ENCODE measurements around the gene RPS6KA6.

RPS6KA6 gene

GRCh38 chrX:84187533-84188319 is at the start of gene RPS6KA6:
Gene RPS6KA6 (minus strand): TSS chrX:84188199. CDS start chrX:84187899, 300 bp downstream.
- TF ChIP-seq, protein P1, sequence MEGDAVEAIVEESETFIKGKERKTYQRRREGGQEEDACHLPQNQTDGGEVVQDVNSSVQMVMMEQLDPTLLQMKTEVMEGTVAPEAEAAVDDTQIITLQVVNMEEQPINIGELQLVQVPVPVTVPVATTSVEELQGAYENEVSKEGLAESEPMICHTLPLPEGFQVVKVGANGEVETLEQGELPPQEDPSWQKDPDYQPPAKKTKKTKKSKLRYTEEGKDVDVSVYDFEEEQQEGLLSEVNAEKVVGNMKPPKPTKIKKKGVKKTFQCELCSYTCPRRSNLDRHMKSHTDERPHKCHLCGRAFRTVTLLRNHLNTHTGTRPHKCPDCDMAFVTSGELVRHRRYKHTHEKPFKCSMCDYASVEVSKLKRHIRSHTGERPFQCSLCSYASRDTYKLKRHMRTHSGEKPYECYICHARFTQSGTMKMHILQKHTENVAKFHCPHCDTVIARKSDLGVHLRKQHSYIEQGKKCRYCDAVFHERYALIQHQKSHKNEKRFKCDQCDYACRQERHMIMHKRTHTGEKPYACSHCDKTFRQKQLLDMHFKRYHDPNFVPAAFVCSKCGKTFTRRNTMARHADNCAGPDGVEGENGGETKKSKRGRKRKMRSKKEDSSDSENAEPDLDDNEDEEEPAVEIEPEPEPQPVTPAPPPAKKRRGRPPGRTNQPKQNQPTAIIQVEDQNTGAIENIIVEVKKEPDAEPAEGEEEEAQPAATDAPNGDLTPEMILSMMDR (conservative IDR thresholded peaks at IDR 0.05; ENCODE audit: low read length), result no peak
- DNase-seq (ENCODE audit: low read depth), result peak; percentile 12
- peak within 1 kb of the TSS; percentile 67 for H3K4me3 ChIP-seq (ENCODE audit: low read length)

DNA sequence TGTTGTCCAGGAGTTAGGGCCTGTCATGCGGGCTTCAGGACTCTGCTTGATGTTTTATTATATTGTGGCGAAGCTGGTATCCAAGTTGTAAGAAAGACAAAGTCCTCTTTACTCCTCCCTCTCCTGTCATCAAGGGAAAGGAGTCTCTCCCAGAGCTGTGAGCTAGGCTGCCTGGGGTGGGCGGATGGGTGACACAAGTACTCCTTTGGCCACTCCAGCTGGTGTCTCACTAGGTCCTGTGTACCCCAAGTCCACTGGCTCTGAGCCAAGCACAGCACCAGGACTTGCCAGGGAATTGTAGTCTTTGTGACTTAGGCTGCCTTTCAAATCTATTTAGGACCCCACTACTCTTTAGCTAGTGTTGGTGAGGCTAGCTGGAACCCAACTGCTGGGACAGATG is 36.7 kb upstream of the RPS6KA6 start:
- DNase-seq (ENCODE audit: low read depth), result no peak
- TF ChIP-seq, protein P1 (conservative IDR thresholded peaks at IDR 0.05; ENCODE audit: low read length), result no peak
- no peak overlapping the region for H3K4me3 ChIP-seq (ENCODE audit: low read length)

DNA sequence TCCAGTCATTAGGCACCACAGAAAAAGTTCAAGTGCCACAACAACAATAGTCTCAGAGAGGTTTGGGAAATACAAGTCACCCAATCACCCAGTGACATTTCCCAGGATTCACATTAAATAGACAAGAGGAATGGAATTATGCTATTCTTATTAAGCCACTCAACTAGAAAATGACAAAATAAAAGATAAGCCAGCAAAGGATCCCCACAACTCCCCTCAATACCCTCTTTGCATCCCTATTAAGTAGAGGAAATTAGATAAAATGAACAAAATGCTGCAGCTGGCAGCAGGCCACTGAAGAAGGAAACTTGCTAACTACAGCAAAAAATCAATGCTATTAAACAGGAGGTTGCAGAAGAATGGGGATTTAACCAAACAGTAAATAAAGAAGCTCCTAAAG is 35.3 kb upstream of the RPS6KA6 start:
- DNase-seq (ENCODE audit: low read depth), result no peak
- TF ChIP-seq, protein P1 (conservative IDR thresholded peaks at IDR 0.05; ENCODE audit: low read length), result no peak
- H3K4me3 ChIP-seq (ENCODE audit: low read length), result no peak overlapping the region

- no peak for DNase-seq (ENCODE audit: low read depth)
- TF ChIP-seq, protein P1 (conservative IDR thresholded peaks at IDR 0.05; ENCODE audit: low read length), result no peak
- no peak overlapping the region for H3K4me3 ChIP-seq (ENCODE audit: low read length)
Measured at GRCh38 chrX:84221181-84221580, 33.2 kb upstream of the RPS6KA6 start.

DNA sequence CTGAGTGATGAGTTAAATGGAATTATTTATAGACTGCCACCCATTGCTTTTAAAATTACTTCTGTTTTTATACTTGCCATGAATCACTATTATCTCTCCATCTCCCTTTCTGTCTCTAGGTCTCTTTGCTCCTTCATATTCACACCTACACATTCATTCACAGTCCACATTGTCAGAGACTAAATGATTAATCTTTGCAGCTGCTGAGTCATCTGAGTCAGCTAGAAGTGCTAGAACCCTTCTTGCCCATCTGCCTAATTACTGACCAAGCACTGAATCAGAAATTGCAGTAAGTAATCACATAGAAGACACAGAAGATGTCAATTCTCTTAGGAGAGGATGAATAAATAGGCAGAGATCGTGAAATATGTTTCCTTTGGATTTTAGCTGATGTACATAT is 31.6 kb upstream of the RPS6KA6 start:
- TF ChIP-seq, protein P1 (conservative IDR thresholded peaks at IDR 0.05; ENCODE audit: low read length), result no peak
- DNase-seq (ENCODE audit: low read depth), result no peak

DNA sequence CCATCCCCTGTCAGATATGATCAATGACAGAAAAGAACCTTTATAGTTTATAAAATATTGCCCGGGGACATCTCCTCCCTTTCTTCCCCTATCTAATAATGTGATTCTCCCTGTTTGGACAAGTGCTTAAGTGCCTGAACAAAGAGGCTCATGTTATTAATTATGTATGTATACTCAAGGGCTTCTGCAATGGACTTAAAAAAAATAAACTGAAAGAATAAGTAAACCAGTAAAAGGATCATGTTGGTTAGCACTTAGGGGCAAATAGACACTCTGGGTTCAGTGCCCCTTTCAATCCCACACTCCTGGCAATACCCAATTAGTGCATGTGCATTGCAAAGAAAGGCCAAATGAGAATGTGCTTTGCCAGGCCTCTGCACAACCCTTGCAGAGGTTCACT is 30.7 kb upstream of the RPS6KA6 start:
- DNase-seq (ENCODE audit: low read depth), result no peak
- TF ChIP-seq, protein P1 (conservative IDR thresholded peaks at IDR 0.05; ENCODE audit: low read length), result no peak
- no peak overlapping the region for H3K4me3 ChIP-seq (ENCODE audit: low read length)

More for the DNA sequence above, 31.6 kb upstream of the RPS6KA6 start:
- H3K4me3 ChIP-seq (ENCODE audit: low read length), result no peak overlapping the region

DNA sequence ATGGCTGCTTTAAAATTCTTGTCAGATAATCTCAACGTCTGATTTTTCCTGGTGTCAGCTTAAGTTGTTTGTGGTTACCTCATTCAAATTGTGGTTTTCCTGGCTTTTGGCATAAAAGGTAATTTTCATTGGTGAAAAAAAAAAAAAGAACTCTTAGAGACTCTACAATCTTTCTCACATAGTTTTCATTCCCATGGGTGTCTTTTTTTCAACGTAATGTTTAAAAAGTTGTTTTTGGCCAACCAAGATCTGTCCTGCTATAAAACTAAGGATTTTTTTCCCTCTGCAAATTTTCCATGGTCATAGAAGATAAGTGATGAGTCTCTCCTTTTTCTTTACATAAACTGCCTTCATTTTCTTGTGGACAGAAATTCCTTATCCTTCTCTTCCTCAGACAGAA is 28.9 kb upstream of the RPS6KA6 start:
- TF ChIP-seq, protein P1 (conservative IDR thresholded peaks at IDR 0.05; ENCODE audit: low read length), result no peak
- no peak overlapping the region for H3K4me3 ChIP-seq (ENCODE audit: low read length)
- no peak for DNase-seq (ENCODE audit: low read depth)

Measured in AG10803 (cell line).